ENCODE measurements around the gene RSAD1.

GRCh38 chr17:50457621-50458020 is 21.0 kb upstream of the RSAD1 start:
- TF ChIP-seq CTCF (IDR thresholded peaks at IDR 0.05), result no peak
- TF ChIP-seq POLR2A (IDR thresholded peaks at IDR 0.05), result no peak
